ENCODE measurements around the gene ZNRF4.

ZNRF4 gene

DNA sequence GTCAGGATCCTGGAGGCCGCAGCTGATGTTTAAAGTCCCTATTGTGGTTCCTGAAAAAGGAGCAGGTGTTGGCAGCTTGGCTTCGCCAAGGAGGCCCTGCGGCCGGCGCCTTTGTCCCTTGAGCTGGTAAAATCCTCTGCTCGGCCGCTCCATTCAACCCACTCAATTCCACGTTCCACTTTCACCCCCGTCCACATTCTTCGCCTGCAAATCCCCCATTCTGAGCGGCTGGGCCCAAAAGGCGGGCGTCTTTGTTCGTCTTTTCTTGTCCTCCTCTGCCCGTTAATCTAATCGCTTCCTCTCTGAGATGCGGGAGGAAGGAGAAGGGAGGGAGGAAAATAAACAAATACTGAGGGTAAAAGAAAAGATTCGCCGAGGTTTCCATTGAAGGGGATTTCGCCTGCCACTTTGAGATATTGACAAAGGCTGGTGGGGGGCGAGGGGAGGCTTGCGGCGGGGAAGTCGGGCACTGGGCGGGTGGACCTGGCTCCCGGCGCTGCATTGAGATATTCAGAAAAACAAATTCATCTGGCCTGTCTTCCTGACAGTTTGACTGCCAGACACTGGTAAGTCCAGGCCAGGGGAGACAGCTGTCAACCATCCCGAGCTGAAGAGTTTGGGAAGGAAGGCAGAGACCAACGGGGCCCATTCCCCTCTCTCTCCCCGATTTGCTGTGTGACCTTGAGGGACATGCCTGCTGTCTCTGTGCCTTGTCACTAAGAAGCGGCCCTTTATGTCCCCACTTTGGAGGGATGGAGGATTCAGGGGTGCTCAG, 37.6 kb downstream of the ZNRF4 start:
- no peak for ATAC-seq (ENCODE audit: low read depth)
- Mint-ChIP-seq H3K4me3 (no peak overlapping the region), H3K9me3 (peaks cover 8% of the 10 kb centered on the region), H3K27me3 (peaks cover 25% of the 10 kb centered on the region), H3K27ac (no peak overlapping the region), H3K36me3 (no peaks in the 10 kb centered on the region), H3K4me1 (no peaks in the 10 kb centered on the region)
- DNase-seq (ENCODE audit: low spot score in 2 of 2) = no peak

DNA sequence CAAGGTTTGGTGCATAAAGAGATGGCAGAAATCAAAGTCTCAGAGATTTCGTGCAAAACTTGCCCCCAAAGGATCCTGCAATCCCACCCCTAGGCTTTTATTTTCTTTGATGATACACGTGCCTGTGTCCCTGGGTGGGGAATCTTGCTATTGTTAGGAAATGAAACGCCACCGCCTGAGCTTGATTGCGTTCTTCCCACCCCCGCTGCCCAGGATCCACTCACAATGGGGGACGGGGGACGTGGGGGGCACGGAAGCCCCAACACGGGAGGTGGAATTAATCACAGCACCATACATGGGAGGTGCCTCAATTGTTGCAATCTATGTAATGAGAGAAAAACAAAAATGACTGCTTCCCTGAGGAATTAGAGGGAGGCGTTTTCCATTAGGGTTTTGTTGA, 39.6 kb downstream of the ZNRF4 start:
- H3K4me3 Mint-ChIP-seq = no peak overlapping the region
- H3K4me1 Mint-ChIP-seq = no peaks in the 10 kb centered on the region
- H3K27me3 Mint-ChIP-seq = peaks cover 23% of the 10 kb centered on the region
- ATAC-seq (ENCODE audit: low read depth) (no peak), DNase-seq (ENCODE audit: low spot score in 2 of 2) (no peak)
- H3K36me3 Mint-ChIP-seq = no peaks in the 10 kb centered on the region
- no peak overlapping the region for H3K27ac Mint-ChIP-seq
- peaks cover 6% of the 10 kb centered on the region for H3K9me3 Mint-ChIP-seq

DNA sequence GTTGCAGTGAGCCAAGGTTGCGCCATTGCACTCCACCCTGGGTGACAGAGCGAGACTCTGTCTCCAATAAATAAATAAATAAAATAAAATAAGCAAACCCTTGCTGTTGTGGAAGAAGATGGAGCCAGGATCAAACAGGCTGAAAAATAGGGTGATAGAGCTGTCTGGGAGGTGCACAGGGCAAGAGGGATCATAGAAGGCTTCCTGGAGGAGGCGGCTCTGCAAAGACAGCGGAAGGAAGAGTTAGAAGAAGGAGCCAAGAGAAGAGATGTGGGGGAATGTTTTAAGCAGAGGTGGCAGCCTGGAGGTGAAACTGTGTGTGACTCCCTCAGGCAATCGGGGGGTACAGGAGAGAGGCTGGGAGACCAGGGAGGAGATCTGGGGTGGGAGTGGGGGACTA, 40.6 kb downstream of the ZNRF4 start:
- ATAC-seq (ENCODE audit: low read depth) (no peak), DNase-seq (ENCODE audit: low spot score in 2 of 2) (no peak)
- no peak overlapping the region for H3K4me3 Mint-ChIP-seq
- peaks cover 20% of the 10 kb centered on the region for H3K27me3 Mint-ChIP-seq
- no peaks in the 10 kb centered on the region for H3K36me3 Mint-ChIP-seq
- H3K27ac Mint-ChIP-seq = no peak overlapping the region
- H3K9me3 Mint-ChIP-seq = peaks cover 6% of the 10 kb centered on the region
- no peaks in the 10 kb centered on the region for H3K4me1 Mint-ChIP-seq

DNA sequence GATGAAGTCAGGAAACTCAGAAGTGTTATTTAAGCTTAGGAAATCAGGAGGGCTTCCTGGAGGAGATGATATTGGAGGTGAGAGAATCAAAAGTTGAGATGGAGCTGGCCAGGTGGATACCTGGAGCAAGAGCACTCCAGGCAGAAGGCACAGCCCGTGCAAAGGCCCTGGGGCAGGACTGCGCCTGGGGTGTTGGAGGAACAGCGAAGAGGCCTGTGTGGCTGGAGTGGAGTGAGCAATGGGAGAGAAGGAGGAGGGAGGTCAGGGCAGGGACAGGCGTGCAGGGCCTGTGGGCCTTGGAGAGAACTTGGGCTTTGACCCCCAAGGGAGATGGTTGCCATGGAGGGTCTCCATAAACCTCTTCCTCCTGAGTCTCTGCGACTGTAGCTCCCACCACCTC, 42.1 kb downstream of the ZNRF4 start:
- Mint-ChIP-seq H3K4me1 (no peaks in the 10 kb centered on the region), H3K9me3 (peaks cover 12% of the 10 kb centered on the region), H3K36me3 (peaks cover 4% of the 10 kb centered on the region), H3K4me3 (no peak overlapping the region), H3K27me3 (peaks cover 14% of the 10 kb centered on the region), H3K27ac (no peak overlapping the region)
- no peak for DNase-seq (ENCODE audit: low spot score in 2 of 2)
- ATAC-seq (ENCODE audit: low read depth) = no peak

DNA sequence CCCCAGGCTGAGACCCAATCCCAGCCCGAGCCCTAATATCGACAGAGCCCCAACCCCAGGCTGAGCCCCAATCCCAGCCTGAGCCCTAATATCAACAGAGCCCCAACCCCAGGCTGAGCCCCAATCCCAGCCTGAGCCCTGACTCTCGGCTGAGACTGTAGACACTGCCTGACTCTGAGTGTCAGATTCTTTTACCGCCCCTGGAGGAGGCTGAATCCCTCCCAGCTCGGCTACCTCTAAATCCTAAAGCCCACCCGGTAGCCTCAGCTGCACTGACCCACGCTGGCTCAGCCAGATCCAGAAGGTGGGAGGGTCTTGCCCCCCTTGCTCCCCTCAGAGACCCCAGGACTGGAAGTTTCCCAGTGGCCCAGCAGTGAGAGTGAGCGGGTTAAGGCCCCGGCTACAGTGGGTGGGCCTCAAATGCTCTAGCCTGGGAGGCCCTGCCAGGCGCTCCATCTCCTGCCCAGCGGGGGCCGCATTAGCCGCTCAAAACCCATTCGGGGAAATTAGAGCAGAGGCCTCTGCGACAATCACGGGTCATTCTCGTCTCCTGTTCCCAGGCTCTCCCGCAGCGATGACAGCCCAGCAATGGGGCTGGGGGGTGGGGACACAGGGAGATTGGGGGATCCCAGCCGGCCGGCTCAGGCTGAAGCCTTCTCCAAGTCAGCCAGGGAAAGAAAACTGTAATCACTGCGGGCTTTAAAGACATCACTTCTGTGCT, 43.8 kb downstream of the ZNRF4 start:
- peaks cover 11% of the 10 kb centered on the region for H3K27me3 Mint-ChIP-seq
- H3K4me3 Mint-ChIP-seq = no peak overlapping the region
- H3K4me1 Mint-ChIP-seq = no peaks in the 10 kb centered on the region
- ATAC-seq (ENCODE audit: low read depth) (no peak), DNase-seq (ENCODE audit: low spot score in 2 of 2) (no peak)
- peaks cover 19% of the 10 kb centered on the region for H3K9me3 Mint-ChIP-seq
- no peak overlapping the region for H3K27ac Mint-ChIP-seq
- H3K36me3 Mint-ChIP-seq = peaks cover 4% of the 10 kb centered on the region

DNA sequence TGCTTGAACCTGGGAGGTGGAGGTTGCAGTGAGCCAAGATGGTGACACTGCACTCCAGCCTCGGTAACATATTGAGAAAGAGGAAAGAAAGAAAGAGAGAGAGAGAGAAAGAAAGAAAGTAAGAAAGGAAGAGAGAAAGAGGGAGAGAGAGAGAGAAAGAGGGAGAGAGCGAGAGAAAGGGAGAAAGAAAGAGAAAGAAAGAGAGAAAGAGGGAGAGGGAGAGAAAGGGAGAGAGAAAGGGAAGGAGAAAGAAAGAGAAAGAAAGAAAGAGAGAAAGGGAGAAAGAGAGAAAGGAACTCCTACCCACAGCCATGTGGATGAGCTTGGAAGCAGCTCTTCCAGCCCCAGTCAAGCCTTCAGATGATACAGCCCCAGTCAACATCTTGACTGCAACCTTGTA, 46.7 kb downstream of the ZNRF4 start:
- Mint-ChIP-seq H3K4me3 (no peak overlapping the region), H3K27ac (no peak overlapping the region), H3K9me3 (peaks cover 18% of the 10 kb centered on the region), H3K36me3 (peaks cover 6% of the 10 kb centered on the region), H3K4me1 (no peaks in the 10 kb centered on the region), H3K27me3 (peaks cover 4% of the 10 kb centered on the region)
- DNase-seq (ENCODE audit: low spot score in 2 of 2) (no peak), ATAC-seq (ENCODE audit: low read depth) (no peak)

DNA sequence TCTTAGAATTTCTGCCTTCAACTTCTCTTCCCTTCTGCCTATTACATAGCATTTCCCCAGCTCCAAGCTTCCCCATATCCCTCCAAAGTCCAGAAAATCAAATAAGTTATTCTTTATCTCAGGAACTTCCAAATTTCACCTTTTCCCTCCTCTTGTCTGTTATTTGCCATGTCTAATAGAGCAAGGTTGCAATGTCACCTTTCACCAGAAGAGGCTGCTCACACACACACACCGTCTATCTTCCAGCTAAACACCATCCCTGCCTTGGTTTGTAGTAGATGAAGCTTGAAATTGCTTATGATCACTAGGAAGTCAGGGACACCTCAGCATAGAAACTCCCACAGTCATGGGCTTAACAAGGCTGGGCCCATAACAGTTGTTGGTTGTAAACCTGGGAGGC, 48.4 kb downstream of the ZNRF4 start:
- Mint-ChIP-seq H3K4me1 (no peaks in the 10 kb centered on the region), H3K27ac (no peak overlapping the region), H3K36me3 (peaks cover 6% of the 10 kb centered on the region), H3K4me3 (no peak overlapping the region), H3K27me3 (peaks cover 4% of the 10 kb centered on the region), H3K9me3 (peaks cover 15% of the 10 kb centered on the region)
- DNase-seq (ENCODE audit: low spot score in 2 of 2) (no peak), ATAC-seq (ENCODE audit: low read depth) (no peak)

DNA sequence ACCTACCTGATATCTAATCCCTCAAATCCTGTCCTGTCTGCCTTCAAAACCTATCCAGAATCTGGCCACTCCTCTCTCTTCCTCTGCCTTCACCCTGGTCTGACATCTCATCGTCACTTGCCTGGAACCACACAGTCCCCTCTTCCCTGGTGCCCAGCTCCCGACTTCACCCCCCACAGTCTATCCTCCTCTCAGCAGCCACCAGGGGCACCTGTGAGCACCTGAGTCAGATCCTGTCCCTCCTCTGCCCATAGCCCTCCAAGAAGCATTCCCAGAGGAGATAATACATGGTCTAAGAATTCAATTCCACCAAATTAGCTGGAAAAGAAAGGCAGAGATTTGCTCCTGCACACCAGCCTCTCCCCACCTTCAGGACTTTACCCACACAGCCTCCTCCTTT, 48.9 kb downstream of the ZNRF4 start:
- Mint-ChIP-seq H3K9me3 (peaks cover 15% of the 10 kb centered on the region), H3K27ac (no peak overlapping the region), H3K27me3 (peaks cover 4% of the 10 kb centered on the region), H3K36me3 (peaks cover 6% of the 10 kb centered on the region), H3K4me1 (no peaks in the 10 kb centered on the region), H3K4me3 (no peak overlapping the region)
- ATAC-seq (ENCODE audit: low read depth) (no peak), DNase-seq (ENCODE audit: low spot score in 2 of 2) (no peak)
